PFSK-1 (cell line): Measurements from ENCODE around the gene GPN2.

Experiments
- POLR2AphosphoS5 ChIP-seq: IDR thresholded peaks from 2 replicates; pipeline ENCODE4 v1.6.1; 2012; ENCODE audit warnings: low read depth, mild to moderate bottlenecking, control low read depth, low read length, moderate library complexity
- SIN3A ChIP-seq: IDR thresholded peaks from 2 replicates; pipeline ENCODE4 v1.6.1; 2012; ENCODE audit warnings: mild to moderate bottlenecking, low read length, moderate library complexity, borderline replicate concordance; ENCODE audit not compliant: insufficient read depth
- TAF1 ChIP-seq: IDR thresholded peaks from 2 replicates; pipeline ENCODE4 v1.6.1; 2012; ENCODE audit warnings: low read length, control low read depth, borderline replicate concordance; ENCODE audit not compliant: insufficient read depth
- TF ChIP-seq, protein P1 (sequence below), 2 experiments: IDR thresholded peaks; 2 replicates each; pipeline versions ENCODE4 v1.6.1 to v1.8.0; 2011 to 2012; ENCODE audit warnings: low read depth in 2 of 2, low read length in 2 of 2, control low read depth in 1 of 2, inconsistent platforms in 1 of 2, mild to moderate bottlenecking in 1 of 2, moderate library complexity in 1 of 2; ENCODE audit not compliant: insufficient read depth in 1 of 2

DNA sequence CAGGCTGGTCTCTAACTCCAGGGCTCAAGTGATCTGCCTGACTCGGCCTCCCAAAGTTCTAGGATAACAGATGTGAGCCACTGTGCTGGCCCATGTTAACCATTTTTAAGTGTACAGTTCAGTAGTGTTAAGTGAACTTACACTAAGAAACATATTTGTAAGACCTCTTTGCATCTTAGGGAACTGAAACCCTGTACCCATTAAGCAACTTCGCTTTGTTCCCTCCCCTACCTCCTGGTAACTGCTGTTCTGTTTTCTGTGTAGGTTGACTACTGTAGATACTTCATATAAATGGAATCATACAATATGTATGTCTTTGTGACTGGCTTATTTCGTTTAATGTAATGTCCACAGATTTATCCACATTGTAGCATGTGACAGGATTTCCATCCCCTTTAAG, 42.4 kb upstream of the GPN2 start:
- TF ChIP-seq POLR2AphosphoS5, result no peak
- TF ChIP-seq TAF1, result no peak
- TF ChIP-seq, protein P1, sequence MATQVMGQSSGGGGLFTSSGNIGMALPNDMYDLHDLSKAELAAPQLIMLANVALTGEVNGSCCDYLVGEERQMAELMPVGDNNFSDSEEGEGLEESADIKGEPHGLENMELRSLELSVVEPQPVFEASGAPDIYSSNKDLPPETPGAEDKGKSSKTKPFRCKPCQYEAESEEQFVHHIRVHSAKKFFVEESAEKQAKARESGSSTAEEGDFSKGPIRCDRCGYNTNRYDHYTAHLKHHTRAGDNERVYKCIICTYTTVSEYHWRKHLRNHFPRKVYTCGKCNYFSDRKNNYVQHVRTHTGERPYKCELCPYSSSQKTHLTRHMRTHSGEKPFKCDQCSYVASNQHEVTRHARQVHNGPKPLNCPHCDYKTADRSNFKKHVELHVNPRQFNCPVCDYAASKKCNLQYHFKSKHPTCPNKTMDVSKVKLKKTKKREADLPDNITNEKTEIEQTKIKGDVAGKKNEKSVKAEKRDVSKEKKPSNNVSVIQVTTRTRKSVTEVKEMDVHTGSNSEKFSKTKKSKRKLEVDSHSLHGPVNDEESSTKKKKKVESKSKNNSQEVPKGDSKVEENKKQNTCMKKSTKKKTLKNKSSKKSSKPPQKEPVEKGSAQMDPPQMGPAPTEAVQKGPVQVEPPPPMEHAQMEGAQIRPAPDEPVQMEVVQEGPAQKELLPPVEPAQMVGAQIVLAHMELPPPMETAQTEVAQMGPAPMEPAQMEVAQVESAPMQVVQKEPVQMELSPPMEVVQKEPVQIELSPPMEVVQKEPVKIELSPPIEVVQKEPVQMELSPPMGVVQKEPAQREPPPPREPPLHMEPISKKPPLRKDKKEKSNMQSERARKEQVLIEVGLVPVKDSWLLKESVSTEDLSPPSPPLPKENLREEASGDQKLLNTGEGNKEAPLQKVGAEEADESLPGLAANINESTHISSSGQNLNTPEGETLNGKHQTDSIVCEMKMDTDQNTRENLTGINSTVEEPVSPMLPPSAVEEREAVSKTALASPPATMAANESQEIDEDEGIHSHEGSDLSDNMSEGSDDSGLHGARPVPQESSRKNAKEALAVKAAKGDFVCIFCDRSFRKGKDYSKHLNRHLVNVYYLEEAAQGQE (IDR thresholded peaks at IDR 0.05; ENCODE audit: insufficient read depth in 1 of 2, low read depth in 2 of 2, low read length in 2 of 2), result no peak
- no peak for TF ChIP-seq SIN3A
